Heart right ventricle (tissue), 16 donors: ENCODE data around the gene EMP2. TPM values are rescaled to one million over a fixed set of nuclear protein-coding genes. Genes with fewer than 3 reads are reported as not detected.

Source experiments
- ATAC-seq, 8 donors: fragments of 200-7000 bp; cut with Tn5 transposase; one replicate each; pipeline ENCODE4 v1.9.1; 2020; ENCODE audit warnings: mild to moderate bottlenecking in 8 of 8, moderate library complexity in 8 of 8, moderate number of reproducible peaks in 1 of 8
- DNase-seq, 2 donors: peaks; one replicate each; pipeline ENCODE4 v3.0.0-alpha.2; 2020
- H3K27ac ChIP-seq, 10 donors: fragments of 200-600 bp; sonication (generic) in 2 of 10; one replicate each; pipeline versions ENCODE4 v1.5.0 to v1.8.0; 2020 to 2022; ENCODE audit warnings: mild to moderate bottlenecking in 3 of 10
- H3K27me3 ChIP-seq, 7 donors: fragments of 200-600 bp; one replicate each; pipeline ENCODE4 v1.8.0; 2021 to 2022; ENCODE audit warnings: mild to moderate bottlenecking in 2 of 7
- H3K36me3 ChIP-seq, 9 donors: fragments of 200-600 bp; sonication (generic) in 1 of 9; one replicate each; pipeline versions ENCODE4 v1.5.0 to v1.8.0; 2020 to 2022; ENCODE audit warnings: mild to moderate bottlenecking in 2 of 9
- H3K4me1 ChIP-seq, 9 donors: fragments of 200-600 bp; sonication (generic) in 1 of 9; one replicate each; pipeline versions ENCODE4 v1.5.0 to v1.8.0; 2020 to 2022; ENCODE audit warnings: mild to moderate bottlenecking in 4 of 9
- H3K4me3 ChIP-seq, 10 donors: fragments of 200-600 bp; sonication (generic) in 2 of 10; one replicate each; pipeline versions ENCODE4 v1.5.0 to v1.8.0; 2020 to 2022; ENCODE audit warnings: mild to moderate bottlenecking in 7 of 10, moderate library complexity in 2 of 10
- H3K9me3 ChIP-seq, 11 donors: fragments of 200-600 bp in 10 of 11; sonication (generic) in 2 of 11; one replicate each; pipeline versions ENCODE4 v1.5.0 to v1.8.0; 2013 to 2022; ENCODE audit warnings: mild to moderate bottlenecking in 2 of 11, control low read depth in 1 of 11, moderate library complexity in 1 of 11
- CTCF ChIP-seq, 9 donors: fragments of 200-600 bp; sonication (generic) in 2 of 9; IDR thresholded peaks; one replicate each; pipeline versions ENCODE4 v1.5.0 to v1.8.0; 2021 to 2022; ENCODE audit warnings: antibody characterized with exemption in 9 of 9, mild to moderate bottlenecking in 5 of 9, moderate library complexity in 1 of 9
- WGBS, 2 donors: extraction: QIAGEN DNeasy Blood & Tissue Kit; methylation state at CpG; one replicate each; pipeline ENCODE4 v1.1.7; 2013; ENCODE audit warnings: inconsistent platforms in 1 of 2; 5-methylcytosine and 5-hydroxymethylcytosine counted together
- intact Hi-C, 10 donors: fragments of 100-400 bp; cut with DNase I; formaldehyde crosslinking; loops; one replicate each; pipeline versions ENCODE4 v1.11.1 to v1.14.2; 2022
- polyA plus RNA-seq, 2 donors: library from polyadenylated mRNA; stranded (reverse); fragments of 200-250 nt; gene quantifications; one replicate each; pipeline ENCODE4 v1.2.3, GENCODE V29; 2013
- total RNA-seq, 10 donors: library from RNA; stranded (reverse); fragmentation: NEBNext Ultra II Directional in 3 of 10; extraction: Animal tissue kit (Norgen Biotek cat#: 25700) in 3 of 10; gene quantifications; one replicate each; pipeline versions ENCODE4 v1.2.1 to v1.2.4, GENCODE V29; 2021 to 2023
- donor health status: Arrhythmogenic right ventricular cardiomyopathy.
- donor health status: ischemic (EF 13 %, LVEDD 7.1; RV severe dilation, severe dysfunction).
- donor health status: healthy with polysubstance abuse.
- donor health status: DM: no; HTN: yes; CAD: no.
- donor health status: DM: no; HTN: no; CAD: no.
- donor health status: ischemic (EF 25% LVEDD 6.9; RV normal size, moderate dysfunction).
- donor health status: ischemic (EF 25% LVEDD 5.7; RV mildly dilated, moderate dysfunction).
- donor health status: healthy.
- donor health status: DM: yes; HTN: yes; CAD: no.
- donor health status: Ischemic cardiomyopathy.
- donor health status: ischemic (EF 35%, LVEDD 5.7; RV mildly dilated, moderate dysfunction).
- donor health status: nonischemic (EF 11% LVEDD 7.7; RV severe dilation, severe dysfunction).
- donor health status: DM: yes; HTN: yes; CAD: no.
- donor health status: PGD.
- donor health status: ischemic (EF 29% LVEDD 5.4; RV normal size, mild dysfunction).
- donor health status: nonischemic (EF 23%, LVEDD 6.1; RV moderate dilation, normal function).

The EMP2 gene
- total and polyA plus RNA-seq, 12 donors, result 36.1 to 108 (median 58.6) TPM

- no peak for DNase-seq
- ATAC-seq, result no peak
- Histone ChIP-seq H3K4me3 (no peak overlapping the region), H3K4me1 (no peaks in the 10 kb centered on the region), H3K27me3 (no peaks in the 10 kb centered on the region), H3K27ac (no peak overlapping the region), H3K9me3 (peaks cover 0 to 19% (median 0%) of the 10 kb centered on the region in 11 donors), H3K36me3 (peaks cover 0 to 74% (median 20%) of the 10 kb centered on the region in 9 donors)
- WGBS, 2 donors, result 73 to 97% methylated on average over 2 of the region's 2 CpGs
- TF ChIP-seq CTCF (IDR thresholded peaks at IDR 0.05), result no peak
- intact Hi-C loops, result loop anchor here in 1 of 10 donors (10.0 kb wide), 1 partner anchor 95 kb away; the partner anchor contains the start of gene ATF7IP2
Observed at GRCh38 chr16:10480151-10480550, 100.2 kb downstream of the EMP2 start.

Other genes with a start within 250 kb of the EMP2 start
- 10 to 100 TPM; 19.4 to 62.6 (median 35.8) TPM for gene ATF7IP2, start 194.5 kb downstream of the EMP2 start, total RNA-seq
- 10 to 100 TPM; 24.3 to 47.0 TPM for gene ATF7IP2, start 194.5 kb downstream of the EMP2 start, polyA plus RNA-seq
- gene TEKT5, start 114.3 kb upstream of the EMP2 start, total RNA-seq, result under 1 TPM in 2 of 10 donors, not detected in 8; 0.59 to 0.69 TPM
- gene TEKT5, start 114.3 kb upstream of the EMP2 start, polyA plus RNA-seq, result not detected
- 10 to 100 TPM; 44.1 to 57.1 (median 50.3) TPM for gene NUBP1, start 163.2 kb upstream of the EMP2 start, total RNA-seq
- gene NUBP1, start 163.2 kb upstream of the EMP2 start, polyA plus RNA-seq, result 10 to 100 TPM; 54.5 to 82.1 TPM
- under 1 TPM in 5 of 10 donors, not detected in 5; 0.13 to 0.44 (median 0.23) TPM for gene TVP23A, start 238.2 kb upstream of the EMP2 start, total RNA-seq
- under 1 TPM; 0.04 to 0.15 TPM for gene TVP23A, start 238.2 kb upstream of the EMP2 start, polyA plus RNA-seq